GM12878 (cell line): ENCODE data around the gene C1QBP. TPM values are rescaled to one million over a fixed set of nuclear protein-coding genes. Genes with fewer than 3 reads are reported as not detected.

Experiments used
- ATAC-seq: fragments of 200-7000 bp; cut with Tn5 transposase; 3 replicates; pipeline ENCODE4 v1.9.1; 2020; ENCODE audit warnings: mild to moderate bottlenecking, moderate library complexity
- Bru-seq: library from RNA; stranded (reverse); fragments of 400-500 nt; gene quantifications from one replicate; lab custom pipeline; 2021; lab: Mats Ljungman, UMichigan
- BruChase-seq, 2 experiments: library from RNA; stranded (reverse); fragments of 400-500 nt; gene quantifications; one replicate each; lab custom pipeline; 2021; lab: Mats Ljungman, UMichigan
- BruUV-seq: library from RNA; stranded (reverse); fragments of 400-500 nt; replicated peaks from 2 replicates; lab custom pipeline; 2021; lab: Mats Ljungman, UMichigan
- CTCF ChIA-PET: fragments of 300-600 bp; sonication (Branson Sonifier 250); formaldehyde crosslinking; extraction: SDS; loops from one replicate; lab custom pipeline; 2021; ENCODE audit warnings: inconsistent platforms; lab: Yijun Ruan, JAX
- POLR2A ChIA-PET: fragments of 350-600 bp; formaldehyde crosslinking; extraction: SDS; loops from one replicate; lab custom pipeline; 2021; ENCODE audit warnings: inconsistent platforms; lab: Charles Lee
- RAD21 ChIA-PET: fragments of 300-600 bp; sonication (Branson Sonifier 250); formaldehyde crosslinking; loops from one replicate; lab custom pipeline; 2023; ENCODE audit warnings: antibody characterized with exemption; ENCODE audit not compliant: unreplicated experiment; lab: Charles Lee
- SMC1A ChIA-PET: fragments of 300-600 bp; sonication (Branson Sonifier 250); formaldehyde crosslinking; loops from one replicate; lab custom pipeline; 2023; ENCODE audit not compliant: unreplicated experiment, uncharacterized antibody; lab: Charles Lee
- DNase-seq: peaks from one replicate; pipeline ENCODE4 v3.0.0-alpha.2; 2011; ENCODE audit warnings: low read depth, low spot score
- FAIRE-seq: peaks from 3 replicates; lab custom pipeline; 2011; peaks lifted over from hg19 to GRCh38; lab: Jason Lieb, UNC
- H2AFZ ChIP-seq: 2 replicates; pipeline ENCODE4 v1.6.0; 2011; ENCODE audit warnings: low read depth, low read length, control low read depth; ENCODE audit not compliant: control insufficient read depth
- H3K27ac ChIP-seq: 2 replicates; pipeline ENCODE4 v1.5.1; 2011; ENCODE audit warnings: control low read depth; ENCODE audit not compliant: control insufficient read depth, insufficient read depth
- H3K27me3 ChIP-seq, 2 experiments: replicated peaks in 1 of 2; 2 replicates each; pipeline versions ENCODE4 v1.6.0 to v1.6.1; 2011; ENCODE audit warnings: low read length in 1 of 2; ENCODE audit not compliant: control insufficient read depth in 2 of 2, insufficient read depth in 2 of 2
- H3K36me3 ChIP-seq, 2 experiments: 2 replicates each; pipeline ENCODE4 v1.5.1; 2011; ENCODE audit warnings: low read length in 1 of 2; ENCODE audit not compliant: control insufficient read depth in 2 of 2, insufficient read depth in 2 of 2
- H3K4me1 ChIP-seq: 2 replicates; pipeline ENCODE4 v1.6.1; 2011; ENCODE audit warnings: mild to moderate bottlenecking, low read length, moderate library complexity, mixed read lengths; ENCODE audit not compliant: control insufficient read depth, insufficient read depth
- H3K4me2 ChIP-seq: 2 replicates; pipeline ENCODE4 v1.6.0; 2011; ENCODE audit warnings: control low read depth; ENCODE audit not compliant: control insufficient read depth, insufficient read depth
- H3K4me3 ChIP-seq: fragments of 200-600 bp; sonication (generic); 2 replicates; pipeline ENCODE4 v1.5.1; 2016
- H3K79me2 ChIP-seq: 2 replicates; pipeline ENCODE4 v1.6.0; 2011; ENCODE audit warnings: low read length; ENCODE audit not compliant: control insufficient read depth, insufficient read depth
- H3K9ac ChIP-seq: 2 replicates; pipeline ENCODE4 v1.8.0; 2011; ENCODE audit warnings: low read length, control low read depth, mixed read lengths; ENCODE audit not compliant: control insufficient read depth, insufficient read depth
- H3K9me3 ChIP-seq: replicated peaks from 3 replicates; pipeline ENCODE4 v1.5.1; 2011; ENCODE audit warnings: mild to moderate bottlenecking, low read length; ENCODE audit not compliant: control insufficient read depth, insufficient read depth
- H4K20me1 ChIP-seq: 2 replicates; pipeline ENCODE4 v1.6.0; 2011; ENCODE audit not compliant: control insufficient read depth, insufficient read depth
- CHD2 ChIP-seq: IDR thresholded peaks from 2 replicates; pipeline ENCODE4 v1.6.1; 2011; ENCODE audit warnings: low read depth, low read length, improper control_type of control experiment, borderline replicate concordance
- EGR1 ChIP-seq, 2 experiments: IDR thresholded peaks; 1 replicate in 1 of 2; 2 replicates in 1 of 2; pipeline ENCODE4 v1.6.1; 2011 to 2012; ENCODE audit warnings: low read depth in 2 of 2, low read length in 2 of 2, borderline replicate concordance in 1 of 2, mild to moderate bottlenecking in 1 of 2, moderate library complexity in 1 of 2
- HCFC1 ChIP-seq: fragments of 150-350 bp; IDR thresholded peaks from 2 replicates; pipeline ENCODE4 v1.6.1; 2014; ENCODE audit warnings: low read length
- MTA2 ChIP-seq: fragments of 450-650 bp; IDR thresholded peaks from 2 replicates; pipeline ENCODE4 v1.6.1; 2016; ENCODE audit warnings: low read depth, mild to moderate bottlenecking, moderate library complexity
- RAD21 ChIP-seq: IDR thresholded peaks from 2 replicates; pipeline ENCODE4 v1.6.1; 2011; ENCODE audit warnings: mild to moderate bottlenecking, low read depth, low read length, moderate library complexity; ENCODE audit not compliant: insufficient read depth
- RBBP5 ChIP-seq: fragments of 200-600 bp; sonication (generic); conservative IDR thresholded peaks from 2 replicates; pipeline ENCODE4 v1.6.1; 2016
- RELA ChIP-seq: fragments of 450-650 bp; IDR thresholded peaks from 2 replicates; pipeline ENCODE4 v1.8.0; 2014; ENCODE audit warnings: borderline replicate concordance; ENCODE audit not compliant: partially characterized antibody
- STAT1 ChIP-seq: fragments of 450-650 bp; conservative IDR thresholded peaks from 2 replicates; pipeline ENCODE4 v1.6.1; 2014; ENCODE audit warnings: antibody characterized with exemption, mild to moderate bottlenecking
- TCF12 ChIP-seq: IDR thresholded peaks from 2 replicates; pipeline ENCODE4 v1.6.1; 2011; ENCODE audit warnings: low read depth, mild to moderate bottlenecking, low read length
- ZNF24 ChIP-seq: fragments of 450-650 bp; IDR thresholded peaks from 2 replicates; pipeline ENCODE4 v1.6.1; 2017; ENCODE audit warnings: antibody characterized with exemption, mild to moderate bottlenecking
- WGBS: methylation state at CpG from one replicate; pipeline ENCODE4 v1.1.6; 2016; ENCODE audit warnings: low lambda C conversion rate; ENCODE audit not compliant: insufficient replicate concordance, insufficient coverage; ENCODE audit errors: missing lambda C conversion rate; 5-methylcytosine and 5-hydroxymethylcytosine counted together
- in situ Hi-C: fragments of 300-500 bp; cut with MboI; formaldehyde crosslinking; loops from 9 replicates; pipeline ENCODE4 v1.14.3; 2018; ENCODE audit warnings: mixed read lengths
- intact Hi-C: fragments of 100-400 bp; cut with micrococcal nuclease; formaldehyde crosslinking; loops from one replicate; pipeline ENCODE4 v1.14.2; 2022; ENCODE audit not compliant: unreplicated experiment
- long read RNA-seq, 2 experiments: library from polyadenylated mRNA; unstranded; transcript quantifications; one replicate each; pipeline ENCODE4 v2.0.0, GENCODE V29; 2019 to 2020
- polyA minus RNA-seq, 3 experiments: library from RNA; depleted of rRNA, polyadenylated mRNA; stranded (reverse); fragments of >200 nt; gene quantifications; 2 replicates each; pipeline ENCODE4 v1.2.3, GENCODE V29; 2011
- polyA plus RNA-seq, 11 experiments: library from polyadenylated mRNA; depleted of rRNA in 4 of 11; unstranded in 6 of 11; stranded (reverse) in 5 of 11; fragments of >200 nt; fragmentation: Nextera tagmentation in 4 of 11; fragmentation: Illumina TruSeq in 1 of 11; extraction: Ambion mirVana in 4 of 11; extraction: Trizol in 1 of 11; gene quantifications; 1 replicate in 1 of 11; 2 replicates in 10 of 11; pipeline versions ENCODE4 v1.2.1 to v1.2.3, GENCODE V29; 2011 to 2016; ENCODE audit warnings: inconsistent platforms in 2 of 11, missing spikeins in 2 of 11, low read depth in 1 of 11
- total RNA-seq, 4 experiments: library from RNA; depleted of rRNA in 3 of 4; stranded (reverse); fragments of >200 nt in 3 of 4; fragmentation: Illumina TruSeq in 1 of 4; extraction: Trizol in 1 of 4; gene quantifications; 2 replicates each; pipeline versions ENCODE4 v1.2.1 to v1.2.3, GENCODE V29; 2013 to 2021
- TF ChIP-seq, protein P1 (sequence below): fragments of 450-650 bp; IDR thresholded peaks from 2 replicates; pipeline ENCODE4 v1.6.1; 2014; ENCODE audit warnings: mild to moderate bottlenecking
- TF ChIP-seq, protein P2 (sequence below): IDR thresholded peaks from 2 replicates; pipeline ENCODE4 v1.6.1; 2012; ENCODE audit warnings: mild to moderate bottlenecking, low read depth, low read length

The C1QBP gene, protein sequence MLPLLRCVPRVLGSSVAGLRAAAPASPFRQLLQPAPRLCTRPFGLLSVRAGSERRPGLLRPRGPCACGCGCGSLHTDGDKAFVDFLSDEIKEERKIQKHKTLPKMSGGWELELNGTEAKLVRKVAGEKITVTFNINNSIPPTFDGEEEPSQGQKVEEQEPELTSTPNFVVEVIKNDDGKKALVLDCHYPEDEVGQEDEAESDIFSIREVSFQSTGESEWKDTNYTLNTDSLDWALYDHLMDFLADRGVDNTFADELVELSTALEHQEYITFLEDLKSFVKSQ
- total RNA-seq (2013; cell fraction: nucleolus; rRNA removed) = 51.2 and 54.9 TPM in 2 replicates
- total RNA-seq (2014; rRNA removed) (415 and 426 TPM in 2 replicates), total RNA-seq (2014; rRNA removed; fragmentation: Illumina TruSeq; extraction: Trizol) (629 and 683 TPM in 2 replicates), total RNA-seq (2021) (411 and 415 TPM in 2 replicates), polyA plus RNA-seq (2011; rRNA removed) (444 and 610 TPM in 2 replicates), polyA plus RNA-seq (2014; fragmentation: Illumina TruSeq; extraction: Trizol) (592 and 753 TPM in 2 replicates), polyA plus RNA-seq (2014; fragmentation: Nextera tagmentation; extraction: Ambion mirVana) (100 to 1,000 TPM; 124 to 227 TPM), polyA plus RNA-seq (2014; rRNA removed) (381 and 414 TPM in 2 replicates), polyA plus RNA-seq (2016; fragmentation: Nextera tagmentation; extraction: Ambion mirVana) (100 to 1,000 TPM; 945 to 989 TPM), polyA minus RNA-seq (2011; rRNA and poly(A)+ RNA removed) (160 and 234 TPM in 2 replicates), Bru-seq, nascent RNA (percentile 86 among the genes with signal in this experiment), BruChase-seq, experiment 1, labeled RNA remaining after a 6-hour chase (percentile 96 among the genes with signal in this experiment), BruChase-seq, experiment 2, labeled RNA remaining after a 2-hour chase (percentile 88 among the genes with signal in this experiment)
- 296 TPM for polyA plus RNA-seq (2011; ENCODE audit: low read depth)
- 232 and 273 TPM in 2 replicates for polyA plus RNA-seq (2011; cell fraction: cytosol; rRNA removed)
- 184 and 213 TPM in 2 replicates for polyA plus RNA-seq (2011; cell fraction: nucleus; rRNA removed)
- polyA plus RNA-seq (2012) = 238 and 269 TPM in 2 replicates
- polyA minus RNA-seq (2011; cell fraction: cytosol; rRNA and poly(A)+ RNA removed) = 111 TPM in 2 replicates
- polyA minus RNA-seq (2011; cell fraction: nucleus; rRNA and poly(A)+ RNA removed) = 34.8 and 40.8 TPM in 2 replicates
- long read RNA-seq, experiment 1, transcript C1QBP-201 (6 exons, 1,169 nt) = major isoform, 682 of 719 reads
- long read RNA-seq, experiment 1, partial matches to known transcripts = 2 of 719 reads
- long read RNA-seq, experiment 1, other reads (novel, unspliced or antisense) = 31 of 719 reads
- long read RNA-seq, experiment 2, transcript C1QBP-201 (6 exons, 1,169 nt) = major isoform, 1,667 of 1,751 reads
- long read RNA-seq, experiment 2, partial matches to known transcripts = 16 of 1,751 reads
- long read RNA-seq, experiment 2, other reads (novel, unspliced or antisense) = 67 of 1,751 reads

DNA sequence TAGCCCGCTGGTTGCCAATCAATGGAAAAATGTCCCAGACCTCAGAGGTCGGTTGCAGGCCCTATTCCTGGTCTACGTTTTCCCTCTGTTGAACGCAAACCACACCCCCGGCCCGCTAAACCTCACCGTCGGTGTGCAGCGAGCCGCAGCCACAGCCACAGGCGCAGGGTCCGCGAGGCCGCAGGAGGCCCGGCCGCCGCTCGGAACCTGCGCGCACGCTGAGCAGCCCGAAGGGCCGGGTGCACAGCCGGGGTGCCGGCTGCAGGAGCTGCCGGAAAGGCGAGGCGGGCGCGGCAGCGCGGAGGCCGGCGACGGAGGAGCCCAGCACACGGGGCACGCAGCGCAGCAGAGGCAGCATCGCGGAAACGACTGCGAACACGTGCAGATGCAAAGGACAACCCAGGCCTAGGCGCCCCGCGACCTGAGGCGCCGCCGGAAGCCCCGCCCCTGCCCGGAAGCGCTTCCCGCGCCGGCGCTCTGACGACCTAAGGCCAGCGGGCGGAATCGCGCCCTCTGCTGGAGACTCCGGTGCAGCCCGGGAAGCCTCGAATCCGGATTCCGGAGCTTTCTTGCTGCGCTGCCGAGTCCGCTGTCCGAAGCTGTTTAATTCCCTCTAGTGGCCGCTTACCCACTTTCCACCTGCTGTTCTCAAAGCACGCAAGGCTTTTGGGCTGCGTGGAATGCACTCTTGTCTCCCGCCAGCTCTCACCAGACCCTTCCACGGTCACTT, at the start of gene C1QBP:
C1QBP (minus strand) TSS at position 440 of the 730 bp plus-strand sequence; CDS start at position 358, 82 bp downstream.
- H2AFZ ChIP-seq = peak within 1 kb of the TSS; percentile 86
- ChIA-PET SMC1A (interaction anchor here (0.9 to 2.9 kb wide), 12 partner anchors 16 to 376 kb away, joined by 3 to 12 read pairs (median 4); partner anchors contain the start of gene ZNF232), CTCF (interaction anchor here (0.6 to 4.5 kb wide), 41 partner anchors 10 to 529 kb away, joined by 3 to 55 read pairs (median 5); partner anchors contain the start of genes DERL2, MIS12, NUP88 and SPAG7), POLR2A (interaction anchor here (1.0 to 1.4 kb wide), 6 partner anchors 9 to 145 kb away, joined by 3 to 13 read pairs (median 5); partner anchors contain the start of genes DHX33, NLRP1, NUP88 and RPAIN), RAD21 (interaction anchor here (0.6 to 2.8 kb wide), 14 partner anchors 21 to 360 kb away, joined by 3 to 17 read pairs (median 3); partner anchors contain the start of genes DERL2, MIS12, NUP88 and RPAIN)
- ATAC-seq (peak; percentile 94), DNase-seq (peak; percentile 71), FAIRE-seq (peak; percentile 86)
- H4K20me1 ChIP-seq = no peaks in the 10 kb centered on the region
- no peaks in the 10 kb centered on the region for H3K27me3 ChIP-seq
- BruUV-seq = no TSS peak
- intact Hi-C loops (loop anchor here (1.0 to 5.0 kb wide), 2 partner anchors 190 to 242 kb away; no protein-coding TSS in a partner anchor), in situ Hi-C loops (no loop called here)
- H3K4me3 ChIP-seq = peak within 1 kb of the TSS; percentile 81
- peak within 1 kb of the TSS; percentile 83 for H3K4me2 ChIP-seq
- H3K9ac ChIP-seq = peak within 1 kb of the TSS; percentile 91
- peaks cover 9% of the 10 kb centered on the region; the same call in 1 of the 2 replicates for H3K4me1 ChIP-seq
- WGBS = 1% methylated on average over 74 of the region's 75 CpGs
- peaks cover 17 to 25% of the 10 kb centered on the region in 2 experiments for H3K36me3 ChIP-seq
- peaks cover 38% of the 10 kb centered on the region for H3K79me2 ChIP-seq
- H3K9me3 ChIP-seq = no peaks in the 10 kb centered on the region
- peak within 1 kb of the TSS; percentile 82 for H3K27ac ChIP-seq
- peak; percentile 39; the same call in 1 of the 2 replicates for TF ChIP-seq TCF12
- no peak for TF ChIP-seq RBBP5
- TF ChIP-seq, protein P1, sequence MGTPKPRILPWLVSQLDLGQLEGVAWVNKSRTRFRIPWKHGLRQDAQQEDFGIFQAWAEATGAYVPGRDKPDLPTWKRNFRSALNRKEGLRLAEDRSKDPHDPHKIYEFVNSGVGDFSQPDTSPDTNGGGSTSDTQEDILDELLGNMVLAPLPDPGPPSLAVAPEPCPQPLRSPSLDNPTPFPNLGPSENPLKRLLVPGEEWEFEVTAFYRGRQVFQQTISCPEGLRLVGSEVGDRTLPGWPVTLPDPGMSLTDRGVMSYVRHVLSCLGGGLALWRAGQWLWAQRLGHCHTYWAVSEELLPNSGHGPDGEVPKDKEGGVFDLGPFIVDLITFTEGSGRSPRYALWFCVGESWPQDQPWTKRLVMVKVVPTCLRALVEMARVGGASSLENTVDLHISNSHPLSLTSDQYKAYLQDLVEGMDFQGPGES = no peak
- TF ChIP-seq, protein P2, sequence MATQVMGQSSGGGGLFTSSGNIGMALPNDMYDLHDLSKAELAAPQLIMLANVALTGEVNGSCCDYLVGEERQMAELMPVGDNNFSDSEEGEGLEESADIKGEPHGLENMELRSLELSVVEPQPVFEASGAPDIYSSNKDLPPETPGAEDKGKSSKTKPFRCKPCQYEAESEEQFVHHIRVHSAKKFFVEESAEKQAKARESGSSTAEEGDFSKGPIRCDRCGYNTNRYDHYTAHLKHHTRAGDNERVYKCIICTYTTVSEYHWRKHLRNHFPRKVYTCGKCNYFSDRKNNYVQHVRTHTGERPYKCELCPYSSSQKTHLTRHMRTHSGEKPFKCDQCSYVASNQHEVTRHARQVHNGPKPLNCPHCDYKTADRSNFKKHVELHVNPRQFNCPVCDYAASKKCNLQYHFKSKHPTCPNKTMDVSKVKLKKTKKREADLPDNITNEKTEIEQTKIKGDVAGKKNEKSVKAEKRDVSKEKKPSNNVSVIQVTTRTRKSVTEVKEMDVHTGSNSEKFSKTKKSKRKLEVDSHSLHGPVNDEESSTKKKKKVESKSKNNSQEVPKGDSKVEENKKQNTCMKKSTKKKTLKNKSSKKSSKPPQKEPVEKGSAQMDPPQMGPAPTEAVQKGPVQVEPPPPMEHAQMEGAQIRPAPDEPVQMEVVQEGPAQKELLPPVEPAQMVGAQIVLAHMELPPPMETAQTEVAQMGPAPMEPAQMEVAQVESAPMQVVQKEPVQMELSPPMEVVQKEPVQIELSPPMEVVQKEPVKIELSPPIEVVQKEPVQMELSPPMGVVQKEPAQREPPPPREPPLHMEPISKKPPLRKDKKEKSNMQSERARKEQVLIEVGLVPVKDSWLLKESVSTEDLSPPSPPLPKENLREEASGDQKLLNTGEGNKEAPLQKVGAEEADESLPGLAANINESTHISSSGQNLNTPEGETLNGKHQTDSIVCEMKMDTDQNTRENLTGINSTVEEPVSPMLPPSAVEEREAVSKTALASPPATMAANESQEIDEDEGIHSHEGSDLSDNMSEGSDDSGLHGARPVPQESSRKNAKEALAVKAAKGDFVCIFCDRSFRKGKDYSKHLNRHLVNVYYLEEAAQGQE = no peak
- TF ChIP-seq CHD2 = 0 out of 2 replicates have a peak, but pooled peaks have one; percentile 34
- TF ChIP-seq EGR1 (IDR thresholded peaks at IDR 0.05; ENCODE audit: borderline replicate concordance in 1 of 2, low read depth in 2 of 2, low read length in 2 of 2) = no peak
- peak; percentile 50 for TF ChIP-seq HCFC1
- no peak for TF ChIP-seq RELA
- no peak for TF ChIP-seq MTA2
- no peak; the same call in 1 of the 2 replicates for TF ChIP-seq STAT1
- peak; percentile 66 for TF ChIP-seq RAD21
- TF ChIP-seq ZNF24 = 0 out of 2 replicates have a peak, but pooled peaks have one; percentile 38
